NCI-H1048 (cell line): ENCODE results near the gene TUB.

ENCODE experiments used
- DNase-seq: peaks from one replicate; lab custom pipeline; 2025; lab: John Stamatoyannopoulos, UW

Gene TUB, protein sequence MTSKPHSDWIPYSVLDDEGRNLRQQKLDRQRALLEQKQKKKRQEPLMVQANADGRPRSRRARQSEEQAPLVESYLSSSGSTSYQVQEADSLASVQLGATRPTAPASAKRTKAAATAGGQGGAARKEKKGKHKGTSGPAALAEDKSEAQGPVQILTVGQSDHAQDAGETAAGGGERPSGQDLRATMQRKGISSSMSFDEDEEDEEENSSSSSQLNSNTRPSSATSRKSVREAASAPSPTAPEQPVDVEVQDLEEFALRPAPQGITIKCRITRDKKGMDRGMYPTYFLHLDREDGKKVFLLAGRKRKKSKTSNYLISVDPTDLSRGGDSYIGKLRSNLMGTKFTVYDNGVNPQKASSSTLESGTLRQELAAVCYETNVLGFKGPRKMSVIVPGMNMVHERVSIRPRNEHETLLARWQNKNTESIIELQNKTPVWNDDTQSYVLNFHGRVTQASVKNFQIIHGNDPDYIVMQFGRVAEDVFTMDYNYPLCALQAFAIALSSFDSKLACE

DNA sequence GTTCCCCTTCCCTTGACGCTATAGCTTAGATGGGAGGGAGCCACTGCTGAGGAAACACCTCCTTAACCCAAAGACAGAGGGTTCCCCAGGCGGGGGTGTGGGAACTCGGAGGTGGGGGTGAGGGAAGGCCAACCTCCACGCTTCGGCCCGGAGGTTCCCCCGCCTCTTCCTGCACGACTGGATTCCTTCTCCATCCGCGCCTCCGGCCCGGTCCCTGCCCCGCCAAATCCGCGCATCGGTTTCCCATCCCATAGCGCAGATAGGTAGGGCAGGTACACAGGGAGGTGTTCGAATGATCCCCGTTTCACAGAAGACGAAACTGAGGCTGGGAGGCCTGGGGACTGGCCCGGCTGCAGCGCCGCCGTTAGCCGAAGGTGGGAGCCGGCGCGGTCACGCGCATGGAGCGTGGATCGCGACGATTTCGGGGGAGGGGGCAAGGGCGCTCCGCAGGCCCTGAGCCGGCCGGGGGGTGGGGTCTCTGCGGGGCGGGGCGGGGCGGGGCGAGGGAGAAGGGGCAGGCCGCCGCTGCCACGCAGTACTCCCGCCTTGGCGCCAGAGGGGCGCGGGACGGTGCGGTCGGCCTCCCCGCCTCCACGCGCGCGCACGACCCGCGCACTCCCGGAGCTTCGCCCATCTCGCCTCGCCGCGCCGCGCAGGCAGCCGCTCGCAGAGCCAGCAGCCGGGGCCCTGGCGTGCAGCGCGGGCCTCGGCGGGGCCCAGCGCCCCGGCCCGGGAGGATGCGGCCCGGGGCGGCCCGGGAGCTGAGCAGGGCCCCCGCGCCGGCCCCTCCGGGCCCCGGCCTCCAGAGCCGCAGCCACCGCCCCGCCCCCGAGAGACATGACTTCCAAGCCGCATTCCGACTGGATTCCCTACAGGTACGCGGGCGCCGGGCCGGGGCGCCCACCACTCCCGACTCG, at the start of gene TUB:
TUB (plus strand) TSS at position 538 of the 917 bp plus-strand sequence; CDS start at position 838, 300 bp downstream.
- DNase-seq = no peak

DNA sequence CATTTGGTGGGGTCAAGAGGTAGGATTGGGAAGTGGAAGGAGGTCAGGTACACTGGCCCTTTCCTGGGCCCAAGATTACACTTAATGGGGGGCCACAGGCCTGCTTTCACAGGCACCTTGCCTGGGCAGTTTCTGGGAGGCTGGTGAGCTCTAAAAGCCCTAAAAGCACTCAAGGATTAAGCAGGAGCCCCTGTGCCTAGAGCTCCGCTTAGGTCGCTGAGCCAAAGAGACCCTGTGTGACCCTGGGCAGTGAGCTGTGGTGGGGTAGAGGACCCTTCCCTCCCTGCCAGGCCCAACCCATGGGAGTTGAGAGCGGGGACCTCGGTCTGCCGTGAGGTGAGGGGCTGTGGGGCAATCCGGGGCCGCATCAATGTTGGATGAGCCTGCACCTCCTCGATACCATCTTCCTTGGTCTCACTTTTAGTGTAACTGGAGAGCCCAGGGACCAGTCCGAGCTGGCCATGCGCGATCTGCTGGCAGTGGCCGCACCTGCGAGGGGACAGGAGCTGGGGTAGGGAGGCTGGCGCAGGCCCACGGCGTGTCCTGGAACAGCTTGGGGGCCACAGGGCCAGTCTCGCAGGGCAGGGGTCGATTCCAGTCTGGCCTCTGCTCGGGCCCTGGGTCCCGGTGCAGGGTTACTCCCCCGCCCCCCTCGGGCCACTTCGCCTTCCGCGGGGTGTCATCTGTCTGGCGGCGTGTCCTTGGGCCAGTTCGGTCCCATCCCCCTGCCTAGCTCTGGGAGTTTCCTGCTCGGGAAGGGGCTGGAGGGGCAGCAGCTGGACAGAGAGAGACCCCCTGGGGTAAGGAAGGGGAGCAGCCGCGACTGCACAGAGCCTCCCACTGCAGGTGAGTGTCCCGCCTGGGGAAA, 49.5 kb upstream of the TUB start:
- no peak for DNase-seq

DNA sequence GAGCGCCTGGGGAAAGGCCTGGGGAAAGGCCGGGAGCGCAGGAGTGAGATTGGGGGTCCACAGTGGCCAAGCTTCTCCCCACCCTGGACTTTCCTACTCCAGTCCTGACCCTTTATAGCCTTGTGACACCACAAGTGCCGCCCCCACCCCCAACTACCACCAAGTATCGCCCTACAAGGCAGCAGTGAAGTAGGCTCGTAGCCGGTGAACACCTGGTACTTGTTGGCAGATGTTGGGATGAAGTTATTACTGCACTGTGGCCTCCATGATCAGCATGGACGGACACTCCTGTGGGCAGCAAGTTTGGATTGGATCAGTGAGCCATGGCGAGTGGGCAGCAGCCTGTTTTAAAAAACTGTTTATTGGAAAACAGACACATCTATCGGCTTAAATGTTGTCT, 48.9 kb upstream of the TUB start:
- no peak for DNase-seq

DNA sequence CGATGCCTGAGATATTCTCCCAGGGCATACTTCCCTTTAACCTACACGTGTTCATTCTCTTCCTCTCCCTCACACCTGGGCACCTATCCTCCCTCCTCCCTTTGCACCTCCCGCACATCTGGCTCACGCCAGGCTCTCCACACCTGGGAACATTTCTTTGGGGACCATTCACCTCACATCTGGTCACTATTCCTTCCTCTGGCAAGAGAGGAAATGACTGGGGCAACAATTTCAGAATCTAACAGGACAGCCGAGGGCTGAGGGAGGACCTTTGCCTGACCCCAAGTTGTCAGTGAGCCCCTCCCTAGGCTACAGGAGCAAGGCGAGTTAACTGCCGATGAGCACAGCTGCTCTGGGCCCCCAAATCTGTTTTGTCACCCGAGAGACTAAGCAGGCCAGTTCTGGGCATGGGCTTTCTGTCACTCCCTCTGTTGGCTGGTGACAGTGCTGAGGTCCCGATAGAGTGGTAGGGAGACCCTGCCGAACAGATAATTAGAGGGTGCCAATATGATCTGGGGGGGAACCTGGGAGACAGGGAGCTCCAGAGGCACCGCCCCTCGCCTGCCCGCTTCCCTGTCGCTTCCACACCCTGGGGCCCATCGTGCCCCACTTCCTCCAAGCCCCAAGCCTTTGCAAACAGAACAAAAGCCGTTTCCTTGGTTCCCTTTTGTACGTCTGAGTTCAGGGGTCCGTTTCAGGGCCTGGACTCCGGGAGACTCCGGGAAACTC, 48.3 kb upstream of the TUB start:
- DNase-seq = no peak

DNA sequence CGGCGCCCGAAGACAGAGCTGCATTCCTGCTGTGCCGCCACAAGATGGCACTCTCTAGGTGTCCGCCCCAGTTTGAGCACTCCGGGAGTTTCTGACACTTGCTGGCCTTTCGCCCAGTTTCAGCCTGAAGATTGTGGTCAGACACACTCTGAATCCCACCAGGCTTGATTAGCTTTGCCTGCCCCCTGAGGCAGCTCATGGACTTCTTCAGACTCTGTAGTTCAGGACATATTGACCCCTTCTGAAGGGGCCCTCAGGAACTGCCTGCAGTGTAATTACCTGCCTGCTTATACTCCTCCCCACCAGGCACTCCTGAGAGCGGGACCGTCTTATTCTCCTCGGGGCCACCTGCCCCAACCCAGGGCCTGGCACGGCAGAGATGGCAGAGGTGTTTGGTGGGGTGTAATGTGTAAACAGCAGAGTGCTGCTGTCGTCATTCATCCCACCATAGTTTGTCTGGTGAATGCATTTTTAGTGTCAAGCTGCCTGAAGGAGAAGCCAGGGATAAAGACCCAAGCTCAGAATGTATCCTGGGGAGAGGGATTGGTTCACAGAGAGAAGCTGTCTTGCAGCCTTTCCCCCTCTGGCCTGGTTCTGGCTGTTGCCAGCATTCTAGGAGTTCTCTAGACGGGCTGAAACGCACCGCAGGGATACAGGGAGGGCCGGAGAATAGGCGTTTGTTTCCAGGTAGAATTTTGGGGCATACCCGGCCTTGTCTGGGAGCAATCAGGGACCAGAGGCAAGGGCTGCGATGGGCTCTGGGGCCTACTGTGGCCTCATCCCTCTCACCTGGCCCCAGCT, 47.5 kb upstream of the TUB start:
- DNase-seq = no peak

DNA sequence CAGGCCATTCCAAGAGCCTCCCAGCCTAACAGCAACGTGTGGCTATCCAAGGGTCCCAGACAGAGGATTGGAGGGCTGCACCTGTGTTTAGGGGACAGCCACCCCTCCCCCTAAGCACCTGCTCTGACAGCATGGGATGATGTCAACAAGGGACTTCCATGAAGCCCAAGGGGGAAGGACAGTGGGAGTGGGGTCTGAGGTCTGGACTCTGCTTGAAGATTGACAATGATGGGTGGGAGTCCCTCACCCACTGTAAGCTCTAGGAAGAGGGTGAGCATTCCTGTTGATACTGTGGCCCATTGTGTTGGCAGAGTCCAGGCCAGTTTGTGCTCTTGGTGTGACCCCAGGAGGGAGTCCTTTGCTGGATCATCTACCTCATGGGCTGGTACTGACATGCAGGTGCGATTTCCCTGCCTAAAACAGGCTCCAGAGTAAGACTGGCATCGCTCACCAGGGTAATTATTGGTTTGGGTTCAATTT, 46.9 kb upstream of the TUB start:
- DNase-seq = no peak

DNA sequence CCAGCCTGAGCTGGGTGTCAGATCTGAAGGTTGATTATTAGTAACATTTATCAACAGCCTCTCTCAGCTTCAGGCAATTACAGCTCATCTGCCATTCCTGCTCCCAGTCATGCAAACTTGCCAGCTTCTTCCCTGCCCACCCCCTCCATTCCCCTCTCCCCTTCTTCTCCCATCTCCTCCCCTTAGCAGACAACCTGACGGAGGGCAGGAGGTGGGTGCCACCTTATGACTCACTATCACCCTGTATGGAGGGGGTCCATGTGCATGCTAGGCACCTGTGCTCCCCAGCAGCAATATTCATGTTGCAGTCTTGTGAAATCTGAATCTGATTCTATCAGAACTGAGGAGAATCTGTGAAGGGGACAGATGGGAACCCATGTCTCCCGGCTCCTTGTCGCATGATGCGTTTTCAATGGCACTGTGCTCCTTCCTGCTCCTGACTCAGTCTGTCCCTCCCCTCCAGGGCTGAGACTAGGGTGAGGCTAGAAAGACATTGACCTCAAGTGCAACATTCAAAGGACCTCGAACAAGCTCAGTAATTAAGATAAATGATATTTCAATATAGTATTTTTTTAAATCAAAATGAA, 46.3 kb upstream of the TUB start:
- no peak for DNase-seq

DNA sequence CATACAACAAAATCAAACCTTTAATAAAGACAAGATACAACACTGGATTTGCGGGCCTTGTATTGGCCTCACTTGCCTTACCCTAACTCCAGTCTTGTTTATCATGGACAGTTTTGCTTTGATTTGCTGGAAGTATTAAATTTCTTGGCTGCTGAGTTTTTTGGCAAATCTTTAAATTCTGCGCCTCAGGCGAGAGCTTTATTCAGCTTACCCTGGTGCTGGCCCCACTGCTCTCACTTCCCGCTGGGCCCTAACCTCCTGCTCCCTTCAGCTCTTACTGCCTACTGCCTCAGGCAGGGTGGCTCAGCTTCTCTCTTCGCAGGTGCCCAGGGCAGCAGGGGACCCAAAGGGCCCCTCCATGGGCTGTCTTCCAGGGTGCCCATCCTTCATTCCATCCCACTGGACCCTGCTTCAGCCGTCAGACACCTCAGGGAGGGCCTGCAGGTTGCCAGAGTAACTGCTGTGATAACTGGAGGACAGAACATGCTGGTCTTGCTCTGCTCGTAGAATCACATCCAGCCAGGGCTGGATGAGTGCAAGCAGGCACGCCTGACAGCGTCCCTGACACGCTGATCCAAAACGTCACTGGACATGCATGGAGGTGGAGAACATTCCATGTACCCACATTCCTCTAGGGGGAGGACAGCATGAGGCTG, 45.7 kb upstream of the TUB start:
- DNase-seq = no peak

DNA sequence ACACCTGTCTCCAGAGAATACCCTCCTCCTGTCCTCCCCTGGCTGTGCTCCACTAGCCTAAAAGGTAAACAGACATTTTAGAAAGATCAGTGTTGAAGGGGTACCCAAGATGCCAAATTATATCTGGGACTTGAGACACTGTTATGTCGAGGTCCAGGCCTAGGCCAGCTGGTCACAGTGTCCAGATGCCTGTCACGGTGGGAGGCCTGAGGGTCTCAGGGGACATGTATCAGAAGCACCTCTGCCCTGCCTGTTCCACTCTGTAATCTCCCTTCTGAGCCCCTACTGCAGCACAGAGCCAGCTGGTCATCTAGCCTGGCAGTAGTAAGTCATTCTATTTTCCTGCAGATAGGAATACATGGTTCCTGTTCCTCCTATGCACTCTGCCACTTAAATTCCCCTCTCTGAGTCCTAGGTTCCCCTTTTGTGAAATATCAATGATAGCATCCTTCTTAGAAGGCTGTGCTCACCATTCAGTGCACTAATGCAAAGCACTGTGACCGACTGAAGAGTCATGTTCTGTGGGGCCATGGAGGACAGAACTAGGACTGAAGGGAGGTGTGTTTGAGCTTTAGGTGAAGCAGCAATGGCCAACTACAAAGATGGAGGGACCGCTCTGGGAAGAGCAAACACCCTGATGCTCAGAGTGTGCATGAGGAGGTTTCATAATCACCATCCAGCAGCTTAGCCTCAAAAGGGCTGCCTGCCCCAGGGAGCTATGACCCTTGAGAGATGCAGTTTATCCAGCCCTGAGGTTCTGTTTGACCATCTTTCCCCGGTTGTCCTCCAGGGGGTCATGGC, 44.8 kb upstream of the TUB start:
- no peak for DNase-seq

DNA sequence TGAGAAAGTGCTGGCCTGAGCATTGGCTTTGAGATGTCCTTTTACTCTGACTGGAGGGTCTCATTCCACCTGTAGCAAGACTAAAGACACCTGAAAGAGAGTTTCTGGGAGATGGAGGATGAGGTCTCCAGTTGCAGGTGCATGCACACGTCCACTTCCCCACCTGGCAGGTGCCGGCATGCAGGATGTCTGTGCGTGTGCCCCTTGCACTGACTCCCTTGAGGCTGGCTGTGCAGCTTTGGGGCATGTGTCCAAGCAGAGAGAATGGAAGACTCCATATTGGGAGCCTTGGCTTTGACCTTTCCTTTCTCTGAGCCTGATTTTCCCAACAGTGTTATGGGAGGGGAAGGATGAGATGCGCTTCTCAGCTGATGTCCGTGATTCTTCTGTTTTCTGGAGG, 44.0 kb upstream of the TUB start:
- no peak for DNase-seq

DNA sequence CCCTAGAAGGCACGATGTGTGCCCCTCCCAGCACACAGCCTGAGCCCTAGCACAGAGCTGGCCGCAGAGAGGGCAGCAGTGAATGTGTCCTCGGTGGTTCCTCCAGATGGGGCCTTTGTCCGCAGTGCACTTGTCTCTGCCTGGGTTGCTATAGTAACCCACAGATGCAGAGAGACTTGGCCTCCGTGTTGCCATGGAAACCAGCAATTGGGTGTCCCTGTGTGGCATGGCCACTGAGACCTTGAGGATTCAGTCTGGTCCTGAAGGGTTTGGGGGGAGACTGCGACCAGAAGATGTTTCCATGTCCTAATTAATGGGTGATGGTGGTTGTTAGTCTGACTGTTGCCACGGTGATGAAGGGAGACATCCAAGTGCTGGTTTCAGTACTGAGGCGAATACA, 42.6 kb upstream of the TUB start:
- no peak for DNase-seq

DNA sequence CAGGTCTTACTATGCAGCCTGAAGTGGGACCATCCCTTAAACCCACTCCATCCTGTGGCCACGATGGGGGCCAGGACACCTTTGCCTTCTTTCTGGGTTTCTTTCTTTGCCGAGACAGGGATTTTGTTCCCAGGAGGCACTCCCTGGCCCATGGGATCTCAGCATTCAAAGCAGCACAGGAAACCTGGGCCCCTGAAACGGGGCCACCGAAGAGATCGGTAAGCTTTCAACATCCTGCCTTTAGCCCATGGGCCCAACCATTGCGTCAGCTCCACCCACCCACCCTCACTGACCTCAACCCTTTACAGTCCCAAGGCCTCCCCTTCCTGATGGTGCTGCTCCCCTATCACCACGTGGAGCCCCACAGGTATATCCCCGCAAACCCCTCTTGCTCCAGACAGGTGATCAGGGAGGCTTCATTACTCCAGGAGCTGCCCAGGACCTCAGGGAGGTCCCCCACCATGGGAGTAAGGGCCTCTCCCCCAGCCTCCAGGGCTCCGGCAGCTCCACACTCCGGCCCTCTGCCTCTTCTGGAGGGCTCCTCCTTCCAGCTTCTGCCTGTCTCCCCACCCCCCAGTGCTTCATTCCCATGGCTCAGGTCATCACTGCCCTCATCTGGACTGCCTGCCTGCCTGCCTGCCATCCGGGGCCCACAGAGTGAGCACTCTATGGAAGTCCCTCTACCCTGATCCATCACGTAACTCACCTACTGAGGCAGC, 42.0 kb upstream of the TUB start:
- DNase-seq = no peak

DNA sequence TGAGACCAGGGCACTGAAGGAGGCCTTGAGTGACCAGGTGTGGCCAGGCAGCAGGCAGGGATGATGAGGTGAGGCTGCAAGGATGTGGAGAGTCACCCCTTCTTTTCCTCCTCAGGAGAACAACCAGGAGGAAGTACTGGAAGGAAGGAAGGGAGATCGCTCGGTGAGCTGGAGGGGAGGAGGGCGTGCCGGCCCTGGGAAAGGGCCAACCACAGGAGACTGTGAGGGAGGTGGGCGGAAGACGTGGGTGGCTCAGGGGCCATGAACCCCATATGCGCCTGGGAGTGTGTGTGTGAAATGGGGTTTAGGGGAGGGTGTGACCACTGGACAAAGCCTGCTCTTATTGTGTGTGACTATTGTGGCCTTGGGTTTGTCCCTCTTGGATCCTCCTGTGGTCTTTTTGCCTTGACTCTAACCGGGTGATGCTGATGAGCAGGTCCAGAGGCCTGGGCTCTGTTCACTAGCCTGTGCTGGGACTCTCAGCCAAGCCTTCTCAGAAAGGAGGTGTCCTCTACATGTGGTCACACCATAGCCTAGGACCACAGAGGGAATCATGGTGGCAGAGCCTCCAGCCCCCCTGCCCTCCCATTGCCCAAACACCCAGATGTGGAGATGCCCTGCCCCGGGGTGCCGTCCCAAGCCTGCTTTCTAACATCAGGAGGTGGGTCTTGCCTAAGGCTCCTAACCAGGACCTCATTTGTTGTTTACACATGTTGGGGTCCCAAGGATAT, 41.3 kb upstream of the TUB start:
- DNase-seq = no peak

DNA sequence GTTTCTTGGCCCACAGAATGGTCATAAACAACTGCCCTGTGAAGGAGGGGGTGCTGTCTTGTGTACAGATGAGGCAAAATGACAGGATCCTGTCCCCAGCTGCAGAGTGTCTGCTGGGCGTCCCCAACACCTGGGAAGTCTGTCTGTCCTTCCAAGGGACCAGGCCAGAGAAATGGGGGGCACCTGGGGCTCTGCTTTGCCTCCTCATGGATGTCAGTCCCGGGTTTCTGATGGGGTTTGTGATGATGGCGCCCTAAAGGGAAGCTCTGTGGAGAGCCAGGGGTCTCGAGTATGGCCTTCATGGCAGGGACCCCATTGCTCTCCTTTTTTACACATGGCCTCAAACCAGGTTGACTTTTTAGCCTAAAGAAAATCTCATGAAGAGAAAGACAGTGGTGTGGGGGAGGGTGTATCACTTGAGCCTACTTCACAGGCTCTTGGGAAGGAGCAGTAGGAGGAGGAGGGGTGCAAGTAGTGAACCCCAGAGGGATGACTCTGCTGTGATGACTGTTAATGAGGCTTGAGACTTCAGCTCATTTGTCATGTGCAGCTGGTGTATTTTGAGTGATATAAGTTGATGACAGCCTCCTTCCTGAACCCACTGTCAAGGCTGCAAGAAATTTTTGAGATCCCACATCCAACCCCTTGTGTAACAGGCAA, 40.6 kb upstream of the TUB start:
- DNase-seq = no peak

DNA sequence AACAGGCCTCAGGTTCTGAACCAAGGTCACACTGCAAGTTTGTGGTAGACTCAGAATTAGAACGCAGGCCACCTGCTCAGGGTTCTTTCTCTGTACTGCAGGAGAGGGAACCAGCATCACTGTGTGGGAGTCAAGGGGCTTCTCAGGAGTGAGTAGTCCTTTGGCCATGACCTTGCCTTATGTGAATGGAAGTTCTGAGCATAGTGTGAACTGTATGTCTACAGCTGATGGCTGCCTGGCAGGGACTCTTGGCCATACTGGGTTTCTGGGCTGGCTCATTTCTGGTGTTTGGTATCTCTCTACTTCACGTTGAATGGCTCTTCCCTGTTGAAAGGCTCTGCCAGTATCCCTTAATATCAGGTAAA, 40.1 kb upstream of the TUB start:
- DNase-seq = no peak

DNA sequence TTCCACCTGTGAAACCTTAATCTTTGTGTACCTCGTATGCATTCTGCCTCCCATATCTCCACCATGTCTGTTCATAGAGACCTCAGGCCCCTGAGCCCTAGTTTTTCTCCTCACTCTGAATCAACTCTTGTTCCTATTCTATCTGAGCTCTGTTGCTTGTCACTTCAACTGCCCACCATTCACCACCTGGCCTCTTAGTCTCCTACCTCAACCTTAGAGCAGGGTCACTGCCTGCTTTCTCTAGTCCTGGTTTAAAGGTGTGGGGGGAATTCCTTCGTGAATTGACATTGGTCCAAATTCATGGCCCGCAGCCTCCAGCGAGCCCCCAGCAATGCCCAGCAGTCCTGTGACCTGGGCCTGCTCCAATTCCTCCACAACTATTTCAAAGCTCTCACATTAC, 39.4 kb upstream of the TUB start:
- no peak for DNase-seq

DNA sequence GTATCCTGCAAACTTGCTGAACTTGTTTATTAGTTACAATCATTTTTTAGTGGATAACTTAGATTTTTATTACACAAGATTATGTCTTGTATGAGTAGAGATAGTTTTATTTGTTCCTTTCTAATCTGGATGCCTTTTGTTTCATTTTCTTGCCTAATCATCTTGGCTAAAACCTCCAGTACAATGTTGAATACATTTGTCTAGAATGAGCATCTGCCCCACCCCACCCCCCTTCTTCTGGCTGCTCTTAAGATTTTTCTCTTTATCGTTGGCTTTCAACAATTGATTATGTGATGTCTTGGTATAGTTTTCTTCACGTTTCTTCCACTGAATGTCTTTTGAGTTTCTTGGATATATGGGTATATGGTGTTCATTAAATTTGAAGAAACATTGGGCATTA, 37.3 kb upstream of the TUB start:
- DNase-seq = no peak
